KMS-11 (cell line): Measurements from ENCODE around the gene FAXDC2.

Experiments
- H2AFZ ChIP-seq: fragments of 200-600 bp; sonication (generic); 2 replicates; pipeline ENCODE4 v1.6.1; 2016; ENCODE audit warnings: antibody characterized with exemption, mixed run types, low read depth
- H3K27ac ChIP-seq: fragments of 200-600 bp; sonication (generic); 2 replicates; pipeline ENCODE4 v1.6.1; 2016; ENCODE audit warnings: mild to moderate bottlenecking, mixed run types
- H3K27me3 ChIP-seq: fragments of 200-600 bp; sonication (generic); 2 replicates; pipeline ENCODE4 v1.6.1; 2017; ENCODE audit warnings: mild to moderate bottlenecking, low read depth, mixed run types, moderate library complexity; ENCODE audit not compliant: insufficient read depth
- H3K36me3 ChIP-seq: fragments of 200-600 bp; sonication (generic); 2 replicates; pipeline ENCODE4 v1.6.1; 2017; ENCODE audit warnings: mild to moderate bottlenecking, mixed run types; ENCODE audit not compliant: insufficient read depth
- H3K4me1 ChIP-seq: fragments of 200-600 bp; sonication (generic); 2 replicates; pipeline ENCODE4 v1.6.1; 2016; ENCODE audit warnings: mild to moderate bottlenecking, low read depth, mixed run types; ENCODE audit not compliant: poor library complexity, severe bottlenecking
- H3K4me2 ChIP-seq: fragments of 200-600 bp; sonication (generic); 2 replicates; pipeline ENCODE4 v1.7.0; 2016; ENCODE audit warnings: mild to moderate bottlenecking, mixed run types
- H3K4me3 ChIP-seq: fragments of 200-600 bp; sonication (generic); IDR thresholded peaks from 2 replicates; pipeline ENCODE4 v1.6.1; 2017; ENCODE audit warnings: low read depth, low read length, mixed read lengths; ENCODE audit not compliant: insufficient read depth
- H3K79me2 ChIP-seq: fragments of 200-600 bp; sonication (generic); 2 replicates; pipeline ENCODE4 v1.6.1; 2016; ENCODE audit warnings: low read depth, mixed run types; ENCODE audit not compliant: insufficient read depth
- H3K9ac ChIP-seq: fragments of 200-600 bp; sonication (generic); 2 replicates; pipeline ENCODE4 v1.6.1; 2016; ENCODE audit warnings: mild to moderate bottlenecking, mixed run types
- H4K20me1 ChIP-seq: fragments of 200-600 bp; sonication (generic); 2 replicates; pipeline ENCODE4 v1.6.1; 2016; ENCODE audit warnings: mild to moderate bottlenecking, mixed run types; ENCODE audit not compliant: insufficient read depth
- CTCF ChIP-seq: fragments of 200-600 bp; sonication (generic); conservative IDR thresholded peaks from 2 replicates; pipeline ENCODE4 v1.6.1; 2017; ENCODE audit warnings: low read depth, mild to moderate bottlenecking, antibody characterized with exemption, low read length, moderate library complexity, mixed read lengths

FAXDC2 gene

DNA sequence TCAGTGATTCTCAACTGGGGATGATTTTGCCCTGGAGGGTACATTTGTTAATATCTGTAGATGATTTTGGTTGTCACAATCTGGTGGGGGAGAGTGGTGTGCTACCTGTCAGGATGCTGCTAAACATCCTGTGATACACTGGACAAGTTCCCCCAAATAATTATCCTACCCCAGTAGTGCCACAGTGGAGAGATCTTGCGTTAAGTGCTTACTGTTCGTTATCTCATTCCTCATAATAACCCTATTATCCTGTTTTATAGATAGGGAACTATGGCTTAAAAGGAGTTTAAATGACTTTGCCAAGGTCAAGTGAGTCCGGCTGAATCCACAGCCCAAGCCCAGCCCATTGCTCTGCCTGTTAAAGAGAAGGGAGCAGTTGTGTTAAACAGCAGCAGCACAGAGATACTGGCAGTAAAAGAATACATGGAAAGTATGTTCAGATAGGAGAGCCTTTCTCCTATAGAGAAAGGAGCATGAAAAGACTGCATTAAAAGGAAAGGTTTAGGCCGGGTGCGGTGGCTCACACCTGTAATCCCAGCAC is 23.5 kb upstream of the FAXDC2 start:
- no peak overlapping the region for H3K4me3 ChIP-seq
- no peaks in the 10 kb centered on the region for H3K27me3 ChIP-seq
- no peak overlapping the region for H3K9ac ChIP-seq
- no peaks in the 10 kb centered on the region for H3K4me1 ChIP-seq
- H3K36me3 ChIP-seq, result no peaks in the 10 kb centered on the region; the same call in 1 of the 2 replicates
- H3K4me2 ChIP-seq, result no peak overlapping the region
- no peak overlapping the region for H3K27ac ChIP-seq
- H3K79me2 ChIP-seq, result no peaks in the 10 kb centered on the region
- H4K20me1 ChIP-seq, result no peaks in the 10 kb centered on the region
- H2AFZ ChIP-seq, result no peak overlapping the region
- no peak for TF ChIP-seq CTCF

- Histone ChIP-seq H3K36me3 (no peaks in the 10 kb centered on the region; the same call in 1 of the 2 replicates), H3K4me2 (no peak overlapping the region), H3K27me3 (no peaks in the 10 kb centered on the region), H3K9ac (no peak overlapping the region), H3K4me3 (no peak overlapping the region), H3K79me2 (no peaks in the 10 kb centered on the region), H4K20me1 (no peaks in the 10 kb centered on the region), H3K4me1 (no peaks in the 10 kb centered on the region), H2AFZ (no peak overlapping the region), H3K27ac (no peak overlapping the region)
- no peak for TF ChIP-seq CTCF
These were observed 21.3 kb upstream of the FAXDC2 start for GRCh38 chr5:154871734-154872133.

DNA sequence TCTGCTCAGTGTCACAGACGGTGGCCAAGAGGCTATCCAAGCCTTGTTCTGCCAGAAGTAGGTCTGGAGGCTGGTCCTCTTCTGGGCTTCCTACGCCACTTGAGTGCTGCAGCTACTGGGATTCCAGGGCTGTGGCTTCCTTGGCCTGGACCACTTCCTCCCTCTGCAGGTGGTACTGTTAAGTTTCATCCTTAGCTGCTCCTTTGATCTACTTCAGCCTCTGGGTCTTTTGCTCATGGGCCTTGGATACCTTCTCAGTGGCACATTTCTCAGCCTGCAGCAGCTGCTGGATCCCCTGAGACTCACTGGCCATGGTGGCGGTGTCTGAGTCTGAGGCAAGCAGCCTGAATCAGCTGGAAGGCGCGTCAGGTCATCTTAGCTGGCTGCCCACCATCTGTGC is 18.3 kb upstream of the FAXDC2 start:
- H3K4me3 ChIP-seq, result no peak overlapping the region
- no peak for TF ChIP-seq CTCF
- H4K20me1 ChIP-seq, result no peaks in the 10 kb centered on the region
- no peak overlapping the region for H3K27ac ChIP-seq
- H3K4me1 ChIP-seq, result peaks cover 3% of the 10 kb centered on the region
- H3K27me3 ChIP-seq, result no peaks in the 10 kb centered on the region
- no peak overlapping the region for H3K4me2 ChIP-seq
- no peaks in the 10 kb centered on the region for H3K36me3 ChIP-seq
- H2AFZ ChIP-seq, result no peak overlapping the region
- no peak overlapping the region for H3K9ac ChIP-seq
- peaks cover 1% of the 10 kb centered on the region; the same call in 1 of the 2 replicates for H3K79me2 ChIP-seq

DNA sequence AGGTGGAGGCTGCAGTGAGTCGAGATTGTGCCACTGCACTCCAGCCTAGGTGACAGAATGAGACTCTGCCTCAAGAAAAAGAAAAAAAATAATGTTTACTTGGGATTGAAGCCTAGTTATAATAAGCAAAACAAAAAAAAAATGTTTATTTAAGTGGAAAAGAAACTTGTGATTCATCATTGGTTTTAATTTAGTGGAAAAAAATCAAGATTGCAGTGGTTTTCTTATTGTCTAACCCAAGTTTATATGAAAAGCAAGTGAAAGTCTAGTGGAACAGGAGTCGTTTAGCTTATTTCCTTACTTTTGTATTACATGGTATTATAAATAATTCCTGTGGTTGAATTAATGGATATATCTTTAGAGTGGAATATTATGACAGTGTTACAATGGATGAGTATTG is 16.4 kb upstream of the FAXDC2 start:
- Histone ChIP-seq H4K20me1 (no peaks in the 10 kb centered on the region; the same call in 1 of the 2 replicates), H3K27ac (no peak overlapping the region), H3K79me2 (peaks cover 14% of the 10 kb centered on the region; the same call in 1 of the 2 replicates), H2AFZ (no peak overlapping the region), H3K27me3 (no peaks in the 10 kb centered on the region), H3K9ac (no peak overlapping the region), H3K36me3 (no peaks in the 10 kb centered on the region), H3K4me2 (no peak overlapping the region), H3K4me3 (no peak overlapping the region), H3K4me1 (peaks cover 21% of the 10 kb centered on the region)
- TF ChIP-seq CTCF, result no peak
